A549 (cell line): ENCODE results near the gene MED16. TPM values are rescaled to one million over a fixed set of nuclear protein-coding genes. Genes with fewer than 3 reads are reported as not detected.

Source experiments
- ATAC-seq, 2 experiments: fragments of 200-7000 bp in 1 of 2; fragments of >200 bp in 1 of 2; cut with Nextera tagmentation in 1 of 2; cut with Tn5 transposase in 1 of 2; 3 replicates each; pipeline versions ENCODE4 v1.8.0 to v1.9.1; 2018 to 2020; ENCODE audit warnings: mild to moderate bottlenecking in 1 of 2, moderate library complexity in 1 of 2
- CTCF ChIA-PET: fragments of 300-600 bp; sonication (Branson Sonifier 250); formaldehyde crosslinking; extraction: SDS; loops from one replicate; lab custom pipeline; 2021; ENCODE audit warnings: antibody characterized with exemption, inconsistent platforms; lab: Yijun Ruan, JAX
- POLR2A ChIA-PET: fragments of 350-600 bp; formaldehyde crosslinking; extraction: SDS; loops from one replicate; lab custom pipeline; 2021; ENCODE audit warnings: antibody characterized with exemption, inconsistent platforms; lab: Yijun Ruan, JAX
- DNase-seq, 2 experiments: peaks; one replicate each; pipeline versions ENCODE4 v3.0.0 to v3.0.0-alpha.2; 2011 to 2016; ENCODE audit warnings: low read depth in 1 of 2, low spot score in 1 of 2
- FAIRE-seq: peaks from 2 replicates; lab custom pipeline; 2011; peaks lifted over from hg19 to GRCh38; lab: Jason Lieb, UNC
- H3K27ac ChIP-seq, 2 experiments: fragments of >200 bp; sonication (Bioruptor Twin); formaldehyde crosslinking; 3 replicates each; pipeline ENCODE4 v1.5.1; 2016 to 2017
- H3K4me1 ChIP-seq: fragments of >200 bp; sonication (Bioruptor Twin); formaldehyde crosslinking; 3 replicates; pipeline ENCODE4 v1.6.1; 2016
- H3K4me2 ChIP-seq: fragments of >200 bp; sonication (Bioruptor Twin); formaldehyde crosslinking; 3 replicates; pipeline ENCODE4 v1.6.1; 2016
- H3K4me3 ChIP-seq: fragments of >200 bp; sonication (Bioruptor Twin); formaldehyde crosslinking; 3 replicates; pipeline ENCODE4 v1.5.1; 2016
- H3K9me3 ChIP-seq: fragments of >200 bp; sonication (Bioruptor Twin); formaldehyde crosslinking; 3 replicates; pipeline ENCODE4 v1.6.1; 2016
- BHLHE40 ChIP-seq: IDR thresholded peaks from 2 replicates; pipeline ENCODE4 v1.6.1; 2012; ENCODE audit warnings: low read depth, low read length, inconsistent platforms
- CBX2 ChIP-seq: fragments of 200-600 bp; sonication (generic); IDR thresholded peaks from 2 replicates; pipeline ENCODE4 v1.6.1; 2016; ENCODE audit warnings: low read depth, mild to moderate bottlenecking, borderline replicate concordance
- CBX8 ChIP-seq: fragments of 200-600 bp; sonication (generic); IDR thresholded peaks from 2 replicates; pipeline ENCODE4 v1.6.1; 2016
- CHD4 ChIP-seq: fragments of 200-600 bp; sonication (generic); IDR thresholded peaks from 2 replicates; pipeline ENCODE4 v1.6.1; 2016; ENCODE audit warnings: antibody characterized with exemption, mild to moderate bottlenecking, borderline replicate concordance
- EHF ChIP-seq: fragments of 250-450 bp; sonication (Bioruptor Pico); IDR thresholded peaks from 2 replicates; pipeline ENCODE4 v1.5.0; 2020; ENCODE audit warnings: mild to moderate bottlenecking
- EP300 ChIP-seq, 2 experiments: fragments of >200 bp; sonication (Bioruptor Twin); formaldehyde crosslinking; IDR thresholded peaks; 2 replicates in 1 of 2; 3 replicates in 1 of 2; pipeline ENCODE4 v1.6.1; 2016 to 2017
- ESRRA ChIP-seq: fragments of 150-350 bp; IDR thresholded peaks from 2 replicates; pipeline ENCODE4 v1.6.1; 2014; ENCODE audit warnings: mild to moderate bottlenecking, low read length, borderline replicate concordance
- FOSB ChIP-seq: fragments of 250-450 bp; sonication (Bioruptor Pico); IDR thresholded peaks from 2 replicates; pipeline ENCODE4 v1.5.0; 2020; ENCODE audit warnings: mild to moderate bottlenecking, moderate library complexity
- HDAC2 ChIP-seq: fragments of 200-600 bp; sonication (generic); IDR thresholded peaks from 2 replicates; pipeline ENCODE4 v1.6.1; 2016
- KDM1A ChIP-seq: fragments of 200-600 bp; sonication (generic); IDR thresholded peaks from 2 replicates; pipeline ENCODE4 v1.6.1; 2016; ENCODE audit warnings: low read depth, mild to moderate bottlenecking
- MAX ChIP-seq: IDR thresholded peaks from 2 replicates; pipeline ENCODE4 v1.6.1; 2012
- NFE2L2 ChIP-seq: fragments of 150-350 bp; conservative IDR thresholded peaks from 2 replicates; pipeline ENCODE4 v1.6.1; 2014; ENCODE audit warnings: low read length
- PBX3 ChIP-seq: IDR thresholded peaks from 2 replicates; pipeline ENCODE4 v1.6.1; 2012
- POLR2AphosphoS2 ChIP-seq: conservative IDR thresholded peaks from 2 replicates; pipeline ENCODE4 v1.6.1; 2012; ENCODE audit warnings: low read length, improper control_type of control experiment, inconsistent platforms
- RFX5 ChIP-seq: fragments of 450-650 bp; IDR thresholded peaks from 2 replicates; pipeline ENCODE4 v1.7.1; 2014; ENCODE audit warnings: antibody characterized with exemption, mild to moderate bottlenecking, moderate library complexity
- SREBF2 ChIP-seq: fragments of 450-650 bp; IDR thresholded peaks from 2 replicates; pipeline ENCODE4 v1.6.1; 2014; ENCODE audit warnings: mild to moderate bottlenecking, moderate library complexity
- ZNF302 ChIP-seq: fragments of 250-450 bp; sonication (Bioruptor Pico); IDR thresholded peaks from 2 replicates; pipeline ENCODE4 v1.9.0; 2021; ENCODE audit warnings: inconsistent platforms, mild to moderate bottlenecking, moderate library complexity
- WGBS: methylation state at CpG from one replicate; pipeline ENCODE4 v1.1.6; 2017; ENCODE audit errors: missing lambda C conversion rate; 5-methylcytosine and 5-hydroxymethylcytosine counted together
- polyA plus RNA-seq, 4 experiments: library from polyadenylated mRNA; depleted of rRNA in 3 of 4; stranded (reverse); fragments of >200 nt; fragmentation: RNase III in 1 of 4; extraction: RNeasy Plus Mini Kit Qiagen cat#74134 plus additional on column Dnase treatment in 1 of 4; gene quantifications; 2 replicates in 3 of 4; 3 replicates in 1 of 4; pipeline ENCODE4 v1.2.3, GENCODE V29; 2011 to 2017
- TF ChIP-seq, protein P1 (sequence below): fragments of >200 bp; sonication (Bioruptor Twin); formaldehyde crosslinking; IDR thresholded peaks from 3 replicates; pipeline ENCODE4 v1.5.1; 2016
- TF ChIP-seq, protein P2 (sequence below): fragments of 450-650 bp; IDR thresholded peaks from 2 replicates; pipeline ENCODE4 v1.6.1; 2014; ENCODE audit warnings: antibody characterized with exemption
- TF ChIP-seq, protein P3 (sequence below): IDR thresholded peaks from 2 replicates; pipeline ENCODE4 v1.6.1; 2012; ENCODE audit warnings: low read depth, borderline replicate concordance
- TF ChIP-seq, protein P4 (sequence below): fragments of 150-350 bp; IDR thresholded peaks from 2 replicates; pipeline ENCODE4 v1.6.1; 2014; ENCODE audit warnings: low read depth, mild to moderate bottlenecking, low read length
- TF ChIP-seq, protein P5 (sequence below): fragments of >200 bp; sonication (Bioruptor Twin); formaldehyde crosslinking; IDR thresholded peaks from 2 replicates; pipeline ENCODE4 v1.6.1; 2016

Gene MED16
- polyA plus RNA-seq, 2 of the 4 experiments (the other 2 are of a cell fraction): 8.0 to 12.7 TPM

- Histone ChIP-seq H3K4me3 (no peak within 1 kb of the TSS), H3K4me2 (no peak within 1 kb of the TSS), H3K27ac (no peak within 1 kb of the TSS), H3K9me3 (no peaks in the 10 kb centered on the region)
- FAIRE-seq (no peak), ATAC-seq (no peak)
- 61% methylated on average over 7 of the region's 24 CpGs for WGBS
- ChIA-PET POLR2A (no interaction called here), CTCF (no interaction called here)
- TF ChIP-seq, protein P1, sequence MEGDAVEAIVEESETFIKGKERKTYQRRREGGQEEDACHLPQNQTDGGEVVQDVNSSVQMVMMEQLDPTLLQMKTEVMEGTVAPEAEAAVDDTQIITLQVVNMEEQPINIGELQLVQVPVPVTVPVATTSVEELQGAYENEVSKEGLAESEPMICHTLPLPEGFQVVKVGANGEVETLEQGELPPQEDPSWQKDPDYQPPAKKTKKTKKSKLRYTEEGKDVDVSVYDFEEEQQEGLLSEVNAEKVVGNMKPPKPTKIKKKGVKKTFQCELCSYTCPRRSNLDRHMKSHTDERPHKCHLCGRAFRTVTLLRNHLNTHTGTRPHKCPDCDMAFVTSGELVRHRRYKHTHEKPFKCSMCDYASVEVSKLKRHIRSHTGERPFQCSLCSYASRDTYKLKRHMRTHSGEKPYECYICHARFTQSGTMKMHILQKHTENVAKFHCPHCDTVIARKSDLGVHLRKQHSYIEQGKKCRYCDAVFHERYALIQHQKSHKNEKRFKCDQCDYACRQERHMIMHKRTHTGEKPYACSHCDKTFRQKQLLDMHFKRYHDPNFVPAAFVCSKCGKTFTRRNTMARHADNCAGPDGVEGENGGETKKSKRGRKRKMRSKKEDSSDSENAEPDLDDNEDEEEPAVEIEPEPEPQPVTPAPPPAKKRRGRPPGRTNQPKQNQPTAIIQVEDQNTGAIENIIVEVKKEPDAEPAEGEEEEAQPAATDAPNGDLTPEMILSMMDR: no peak
- TF ChIP-seq ESRRA: no peak
- TF ChIP-seq CBX2: no peak
- no peak for TF ChIP-seq CBX8
- TF ChIP-seq, all 56 proteins: peak for 0
- no peak for DNase-seq
- H3K4me1 ChIP-seq: peaks cover 9% of the 10 kb centered on the region; the same call in 1 of the 3 replicates
Observed at GRCh38 chr19:840519-841206, 52.3 kb downstream of the MED16 start, which contains the start of gene PRTN3. PRTN3 (plus strand) TSS chr19:840999; CDS start chr19:841009, 10 bp downstream.

- WGBS: 69% methylated on average over 10 of the region's 36 CpGs
- DNase-seq: no peak
- H3K4me2 ChIP-seq: no peak overlapping the region
- H3K4me3 ChIP-seq: no peak overlapping the region
- CTCF ChIA-PET: no interaction called here
- ATAC-seq: peak in 1 of 2 experiments; percentile 76; a peak in 3 of 6 replicates
- TF ChIP-seq CHD4 (no peak), PBX3 (no peak), EP300 (IDR thresholded peaks at IDR 0.05) (no peak), RFX5 (no peak), EHF (CRISPR knock-in tag) (no peak), BHLHE40 (no peak), MAX (no peak), CBX8 (no peak), FOSB (no peak), SREBF2 (no peak), NFE2L2 (no peak), ZNF302 (CRISPR knock-in tag) (no peak), HDAC2 (no peak), KDM1A (no peak), POLR2AphosphoS2 (no peak)
- TF ChIP-seq, protein P2, sequence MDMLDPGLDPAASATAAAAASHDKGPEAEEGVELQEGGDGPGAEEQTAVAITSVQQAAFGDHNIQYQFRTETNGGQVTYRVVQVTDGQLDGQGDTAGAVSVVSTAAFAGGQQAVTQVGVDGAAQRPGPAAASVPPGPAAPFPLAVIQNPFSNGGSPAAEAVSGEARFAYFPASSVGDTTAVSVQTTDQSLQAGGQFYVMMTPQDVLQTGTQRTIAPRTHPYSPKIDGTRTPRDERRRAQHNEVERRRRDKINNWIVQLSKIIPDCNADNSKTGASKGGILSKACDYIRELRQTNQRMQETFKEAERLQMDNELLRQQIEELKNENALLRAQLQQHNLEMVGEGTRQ: no peak
- TF ChIP-seq, protein P3, sequence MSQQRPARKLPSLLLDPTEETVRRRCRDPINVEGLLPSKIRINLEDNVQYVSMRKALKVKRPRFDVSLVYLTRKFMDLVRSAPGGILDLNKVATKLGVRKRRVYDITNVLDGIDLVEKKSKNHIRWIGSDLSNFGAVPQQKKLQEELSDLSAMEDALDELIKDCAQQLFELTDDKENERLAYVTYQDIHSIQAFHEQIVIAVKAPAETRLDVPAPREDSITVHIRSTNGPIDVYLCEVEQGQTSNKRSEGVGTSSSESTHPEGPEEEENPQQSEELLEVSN: no peak
- TF ChIP-seq, protein P4, sequence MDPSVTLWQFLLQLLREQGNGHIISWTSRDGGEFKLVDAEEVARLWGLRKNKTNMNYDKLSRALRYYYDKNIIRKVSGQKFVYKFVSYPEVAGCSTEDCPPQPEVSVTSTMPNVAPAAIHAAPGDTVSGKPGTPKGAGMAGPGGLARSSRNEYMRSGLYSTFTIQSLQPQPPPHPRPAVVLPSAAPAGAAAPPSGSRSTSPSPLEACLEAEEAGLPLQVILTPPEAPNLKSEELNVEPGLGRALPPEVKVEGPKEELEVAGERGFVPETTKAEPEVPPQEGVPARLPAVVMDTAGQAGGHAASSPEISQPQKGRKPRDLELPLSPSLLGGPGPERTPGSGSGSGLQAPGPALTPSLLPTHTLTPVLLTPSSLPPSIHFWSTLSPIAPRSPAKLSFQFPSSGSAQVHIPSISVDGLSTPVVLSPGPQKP: no peak
- TF ChIP-seq, protein P5, sequence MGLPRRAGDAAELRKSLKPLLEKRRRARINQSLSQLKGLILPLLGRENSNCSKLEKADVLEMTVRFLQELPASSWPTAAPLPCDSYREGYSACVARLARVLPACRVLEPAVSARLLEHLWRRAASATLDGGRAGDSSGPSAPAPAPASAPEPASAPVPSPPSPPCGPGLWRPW: no peak
- TF ChIP-seq, all 56 proteins: peak for 0
- H3K27ac ChIP-seq: no peak overlapping the region
- POLR2A ChIA-PET: no interaction called here
- no peak for FAIRE-seq
- no peaks in the 10 kb centered on the region for H3K9me3 ChIP-seq
- H3K4me1 ChIP-seq: no peaks in the 10 kb centered on the region
Observed at GRCh38 chr19:835210-835810, 57.7 kb downstream of the MED16 start.
